PC-9 (cell line): ENCODE results near the gene PIK3R6. TPM values are rescaled to one million over a fixed set of nuclear protein-coding genes. Genes with fewer than 3 reads are reported as not detected.

Source experiments
- BruUV-seq: library from RNA; stranded (reverse); fragments of 400-500 nt; replicated peaks from 2 replicates; lab custom pipeline; 2021; lab: Mats Ljungman, UMichigan
- CTCF ChIA-PET: fragments of 300-600 bp; sonication (Branson Sonifier 250); formaldehyde crosslinking; loops from one replicate; lab custom pipeline; 2022; ENCODE audit warnings: antibody characterized with exemption; lab: Charles Lee
- POLR2A ChIA-PET: fragments of 300-600 bp; sonication (Branson Sonifier 250); formaldehyde crosslinking; loops from one replicate; lab custom pipeline; 2022; ENCODE audit warnings: antibody characterized with exemption; ENCODE audit not compliant: unreplicated experiment; lab: Charles Lee
- DNase-seq, 2 experiments: peaks; one replicate each; pipeline versions ENCODE4 v3.0.0 to v3.0.0-alpha.2; 2015 to 2022; ENCODE audit warnings: mixed read lengths in 1 of 2
- H2AFZ ChIP-seq: fragments of 200-600 bp; sonication (generic); 2 replicates; pipeline ENCODE4 v1.8.1; 2017; ENCODE audit warnings: antibody characterized with exemption
- H3F3A ChIP-seq: fragments of 200-600 bp; sonication (generic); 2 replicates; pipeline ENCODE4 v1.8.1; 2017; ENCODE audit warnings: antibody characterized with exemption, mild to moderate bottlenecking, low read depth; ENCODE audit not compliant: insufficient read depth
- H3K27ac ChIP-seq: fragments of 200-600 bp; sonication (generic); 2 replicates; pipeline ENCODE4 v1.6.1; 2016; ENCODE audit warnings: mixed run types
- H3K27me3 ChIP-seq: fragments of 200-600 bp; sonication (generic); 2 replicates; pipeline ENCODE4 v1.6.1; 2016; ENCODE audit warnings: low read depth, mixed run types; ENCODE audit not compliant: insufficient read depth
- H3K36me3 ChIP-seq: fragments of 200-600 bp; sonication (generic); 2 replicates; pipeline ENCODE4 v1.6.1; 2016; ENCODE audit warnings: low read depth, mixed run types
- H3K4me1 ChIP-seq: fragments of 200-600 bp; sonication (generic); replicated peaks from 2 replicates; pipeline ENCODE4 v1.6.1; 2016; ENCODE audit warnings: mixed run types; ENCODE audit not compliant: insufficient read depth
- H3K4me2 ChIP-seq: fragments of 200-600 bp; sonication (generic); 2 replicates; pipeline ENCODE4 v1.6.1; 2017; ENCODE audit warnings: mixed run types
- H3K4me3 ChIP-seq: fragments of 200-600 bp; sonication (generic); 2 replicates; pipeline ENCODE4 v1.6.1; 2016; ENCODE audit warnings: mixed run types
- H3K79me2 ChIP-seq: fragments of 200-600 bp; sonication (generic); 2 replicates; pipeline ENCODE4 v1.6.1; 2017; ENCODE audit warnings: low read depth, mixed run types
- H3K9me2 ChIP-seq: fragments of 200-600 bp; sonication (generic); 2 replicates; pipeline ENCODE4 v1.8.1; 2017; ENCODE audit warnings: mild to moderate bottlenecking; ENCODE audit not compliant: insufficient read depth
- H3K9me3 ChIP-seq: fragments of 200-600 bp; sonication (generic); 2 replicates; pipeline ENCODE4 v1.8.1; 2016; ENCODE audit warnings: low read depth; ENCODE audit not compliant: insufficient read depth
- H4K20me1 ChIP-seq: fragments of 200-600 bp; sonication (generic); 2 replicates; pipeline ENCODE4 v1.8.1; 2017; ENCODE audit not compliant: insufficient read depth
- CTCF ChIP-seq: fragments of 200-600 bp; sonication (generic); conservative IDR thresholded peaks from 2 replicates; pipeline ENCODE4 v1.6.1; 2017; ENCODE audit warnings: mixed run types, antibody characterized with exemption, mild to moderate bottlenecking, moderate library complexity
- EZH2 ChIP-seq: fragments of 200-600 bp; sonication (generic); IDR thresholded peaks from 2 replicates; pipeline ENCODE4 v1.8.0; 2017; ENCODE audit warnings: antibody characterized with exemption, low read depth
- intact Hi-C: fragments of 100-400 bp; cut with micrococcal nuclease; formaldehyde crosslinking; loops from one replicate; pipeline ENCODE4 v1.10.0; 2022; ENCODE audit not compliant: unreplicated experiment
- total RNA-seq: library from RNA; stranded (reverse); gene quantifications from 2 replicates; pipeline ENCODE4 v1.2.3, GENCODE V29; 2021

The PIK3R6 gene
- total RNA-seq, 1 experiment from 2014 or later = not detected

- Histone ChIP-seq H3K36me3 (no peaks in the 10 kb centered on the region), H4K20me1 (no peaks in the 10 kb centered on the region), H3K27me3 (peaks cover 51% of the 10 kb centered on the region), H3K9me2 (no peaks in the 10 kb centered on the region), H3K4me2 (no peak overlapping the region), H3K27ac (no peak overlapping the region), H3K79me2 (no peaks in the 10 kb centered on the region), H3K4me3 (no peak overlapping the region), H3K4me1 (no peaks in the 10 kb centered on the region), H3F3A (no peaks in the 10 kb centered on the region), H2AFZ (no peak overlapping the region), H3K9me3 (no peaks in the 10 kb centered on the region)
- POLR2A ChIA-PET = no interaction called here
- no TSS peak for BruUV-seq
- no peak for DNase-seq
- TF ChIP-seq EZH2 (no peak), CTCF (peak; percentile 36)
- CTCF ChIA-PET = no interaction called here
- intact Hi-C loops = no loop called here
Observed at GRCh38 chr17:8753976-8754440, 113.5 kb downstream of the PIK3R6 start.

GRCh38 chr17:8753136-8753975 lies 114.1 kb downstream of the PIK3R6 start:
- Histone ChIP-seq H3K4me3 (no peak overlapping the region), H4K20me1 (no peaks in the 10 kb centered on the region), H2AFZ (no peak overlapping the region), H3K9me3 (no peaks in the 10 kb centered on the region), H3K27ac (no peak overlapping the region), H3K9me2 (no peaks in the 10 kb centered on the region), H3K79me2 (no peaks in the 10 kb centered on the region), H3K27me3 (peaks cover 46% of the 10 kb centered on the region), H3K4me1 (no peaks in the 10 kb centered on the region), H3F3A (no peaks in the 10 kb centered on the region), H3K36me3 (no peaks in the 10 kb centered on the region), H3K4me2 (no peak overlapping the region)
- no TSS peak for BruUV-seq
- POLR2A ChIA-PET = no interaction called here
- DNase-seq = no peak
- intact Hi-C loops = no loop called here
- TF ChIP-seq EZH2 (no peak), CTCF (no peak)
- CTCF ChIA-PET = no interaction called here

Other genes starting within 250 kb of the PIK3R6 start
- 1.6 and 1.7 TPM in 2 replicates for gene MYH10, start 236.9 kb downstream of the PIK3R6 start, total RNA-seq
- gene CCDC42, start 122.8 kb downstream of the PIK3R6 start, total RNA-seq = not detected in 2 replicates
- not detected in 2 replicates for gene SPDYE4, start 109.1 kb downstream of the PIK3R6 start, total RNA-seq
- gene MFSD6L, start 68.3 kb downstream of the PIK3R6 start, total RNA-seq = not detected in 2 replicates
- not detected in 2 replicates for gene PIK3R5, start 98.0 kb upstream of the PIK3R6 start, total RNA-seq
- gene NTN1, start 153.8 kb upstream of the PIK3R6 start, total RNA-seq = 17.7 and 24.5 TPM in 2 replicates